ENCODE results near the gene ALPP.
"Not testable (repeated sequence)": the region's sequence is repeated elsewhere in the genome, so short reads cannot be mapped to it uniquely, and the experiment has no call there.

Gene ALPP

DNA sequence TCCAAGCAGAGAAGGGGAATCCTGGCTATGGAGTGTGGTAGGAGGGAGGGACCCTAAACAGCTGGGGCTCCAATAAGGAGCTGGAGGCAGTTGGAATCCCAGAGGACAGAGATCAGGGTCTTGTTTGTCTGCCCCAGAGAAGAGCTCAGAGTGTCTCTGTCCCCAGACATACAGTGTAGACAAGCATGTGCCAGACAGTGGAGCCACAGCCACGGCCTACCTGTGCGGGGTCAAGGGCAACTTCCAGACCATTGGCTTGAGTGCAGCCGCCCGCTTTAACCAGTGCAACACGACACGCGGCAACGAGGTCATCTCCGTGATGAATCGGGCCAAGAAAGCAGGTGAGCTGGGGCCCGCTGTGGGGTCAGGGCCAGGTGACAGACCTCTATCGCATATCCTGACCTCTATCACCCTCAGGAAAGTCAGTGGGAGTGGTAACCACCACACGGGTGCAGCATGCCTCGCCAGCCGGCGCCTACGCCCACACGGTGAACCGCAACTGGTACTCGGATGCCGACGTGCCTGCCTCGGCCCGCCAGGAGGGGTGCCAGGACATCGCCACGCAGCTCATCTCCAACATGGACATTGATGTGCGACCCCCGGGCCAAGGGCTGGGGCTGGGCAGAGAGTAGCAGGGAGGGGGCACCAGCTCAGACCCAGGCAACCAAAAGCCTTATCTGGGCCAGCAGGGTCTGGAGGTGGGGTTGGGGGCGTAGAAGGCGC is 29.0 kb downstream of the ALPP start:
- not testable (repeated sequence) for DNase-seq

DNA sequence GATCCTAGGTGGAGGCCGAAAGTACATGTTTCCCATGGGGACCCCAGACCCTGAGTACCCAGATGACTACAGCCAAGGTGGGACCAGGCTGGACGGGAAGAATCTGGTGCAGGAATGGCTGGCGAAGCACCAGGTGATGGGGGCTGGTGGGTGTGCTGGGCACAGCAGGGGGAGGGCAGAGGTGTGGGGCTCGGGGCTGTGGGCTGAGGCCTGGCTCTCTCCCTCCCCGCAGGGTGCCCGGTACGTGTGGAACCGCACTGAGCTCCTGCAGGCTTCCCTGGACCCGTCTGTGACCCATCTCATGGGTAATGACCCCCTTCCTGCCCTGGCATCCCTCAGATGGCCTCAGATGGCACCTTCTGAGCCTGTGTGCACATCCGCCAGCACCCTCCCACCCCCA is 29.7 kb downstream of the ALPP start:
- not testable (repeated sequence) for DNase-seq

DNA sequence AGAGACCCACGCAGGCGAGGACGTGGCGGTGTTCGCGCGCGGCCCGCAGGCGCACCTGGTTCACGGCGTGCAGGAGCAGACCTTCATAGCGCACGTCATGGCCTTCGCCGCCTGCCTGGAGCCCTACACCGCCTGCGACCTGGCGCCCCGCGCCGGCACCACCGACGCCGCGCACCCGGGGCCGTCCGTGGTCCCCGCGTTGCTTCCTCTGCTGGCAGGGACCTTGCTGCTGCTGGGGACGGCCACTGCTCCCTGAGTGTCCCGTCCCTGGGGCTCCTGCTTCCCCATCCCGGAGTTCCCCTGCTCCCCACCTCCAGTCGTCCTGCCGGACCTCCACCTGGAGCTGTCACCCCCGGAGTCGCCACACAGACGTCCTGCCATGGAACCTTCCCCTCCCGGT is 31.1 kb downstream of the ALPP start:
- not testable (repeated sequence) for DNase-seq

DNA sequence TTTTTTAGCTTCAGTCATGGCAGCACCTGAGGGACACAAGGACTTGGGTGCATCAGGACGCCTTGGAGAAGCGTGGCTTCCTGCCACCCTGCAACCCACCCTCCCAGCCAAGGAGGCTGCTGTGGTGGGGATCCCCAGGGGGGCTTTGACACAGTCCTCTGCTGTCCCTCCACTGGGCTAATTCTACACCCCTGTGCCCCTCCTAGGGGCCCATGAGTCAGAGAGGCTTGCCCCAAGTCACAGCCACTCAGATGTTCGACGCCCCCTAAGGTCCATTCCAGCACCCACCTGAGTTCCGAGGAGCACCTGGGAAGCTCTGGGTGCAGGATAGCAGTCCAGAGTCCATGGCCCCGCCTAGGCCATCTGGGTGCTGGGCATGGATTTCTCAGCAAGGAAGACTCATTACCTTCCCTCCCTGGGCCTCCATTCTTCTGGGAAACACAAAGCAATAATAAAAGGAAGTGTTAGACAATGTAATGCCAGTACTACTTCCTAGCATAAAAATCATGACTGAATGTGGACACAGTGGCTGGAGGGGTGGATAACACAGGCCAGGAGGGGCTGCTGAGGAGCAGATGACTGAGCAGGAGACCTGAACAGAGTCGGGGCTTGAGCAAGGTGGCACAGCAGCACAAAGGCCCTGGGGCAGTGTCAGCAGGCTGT is 31.8 kb downstream of the ALPP start:
- DNase-seq = no peak

DNA sequence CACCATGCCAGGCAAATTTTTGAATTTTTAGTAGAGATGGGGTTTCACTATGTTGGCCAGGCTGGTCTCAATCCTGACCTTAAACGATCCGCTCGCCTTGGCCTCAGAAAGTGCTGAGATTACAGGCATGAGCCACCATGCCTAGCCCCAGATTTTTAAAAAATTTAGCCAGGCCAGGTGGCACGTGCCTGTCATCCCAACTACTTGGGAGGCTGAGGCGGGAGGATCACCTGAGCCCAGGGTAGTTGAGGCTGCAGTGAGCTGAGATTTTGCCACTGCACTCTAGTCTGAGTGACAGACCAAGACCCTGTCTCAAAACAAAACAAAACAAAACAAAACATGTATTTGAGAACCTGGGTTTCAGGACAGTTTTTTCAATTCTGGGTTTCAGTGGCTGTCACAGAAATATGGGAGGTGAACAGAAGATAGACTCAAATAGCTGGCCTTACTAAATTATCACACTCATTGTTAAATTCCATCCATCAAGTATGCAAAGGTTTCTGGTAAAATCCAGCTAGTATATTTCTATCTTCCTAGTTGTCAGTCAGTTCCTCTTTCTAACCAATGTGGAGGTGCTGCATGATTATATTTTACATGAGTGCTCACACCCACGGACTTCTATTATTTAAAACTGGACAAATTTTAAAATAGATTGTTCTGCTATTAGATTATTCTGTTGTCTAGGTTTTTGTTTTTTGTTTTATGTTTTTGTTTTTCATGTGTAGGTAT is 33.5 kb downstream of the ALPP start:
- no peak for DNase-seq

DNA sequence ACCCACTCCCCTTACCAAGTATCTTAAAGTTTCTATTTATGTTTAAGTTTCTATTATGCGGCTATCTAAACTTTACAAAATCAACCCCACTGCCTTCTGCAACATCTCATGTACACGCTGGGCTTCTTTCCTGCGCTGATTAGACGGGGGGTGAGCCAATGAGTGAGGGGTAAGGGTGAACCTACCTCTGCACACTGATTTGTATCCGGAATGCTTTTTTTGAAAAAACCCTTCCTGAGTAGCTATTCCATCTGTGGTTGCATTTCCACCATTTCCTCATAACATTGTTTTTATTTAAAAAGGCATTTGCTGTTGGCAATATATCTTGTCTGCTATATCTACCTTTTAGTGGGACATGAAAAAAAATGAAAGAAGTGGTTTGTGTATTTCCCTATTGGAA is 34.4 kb downstream of the ALPP start:
- DNase-seq = no peak

DNA sequence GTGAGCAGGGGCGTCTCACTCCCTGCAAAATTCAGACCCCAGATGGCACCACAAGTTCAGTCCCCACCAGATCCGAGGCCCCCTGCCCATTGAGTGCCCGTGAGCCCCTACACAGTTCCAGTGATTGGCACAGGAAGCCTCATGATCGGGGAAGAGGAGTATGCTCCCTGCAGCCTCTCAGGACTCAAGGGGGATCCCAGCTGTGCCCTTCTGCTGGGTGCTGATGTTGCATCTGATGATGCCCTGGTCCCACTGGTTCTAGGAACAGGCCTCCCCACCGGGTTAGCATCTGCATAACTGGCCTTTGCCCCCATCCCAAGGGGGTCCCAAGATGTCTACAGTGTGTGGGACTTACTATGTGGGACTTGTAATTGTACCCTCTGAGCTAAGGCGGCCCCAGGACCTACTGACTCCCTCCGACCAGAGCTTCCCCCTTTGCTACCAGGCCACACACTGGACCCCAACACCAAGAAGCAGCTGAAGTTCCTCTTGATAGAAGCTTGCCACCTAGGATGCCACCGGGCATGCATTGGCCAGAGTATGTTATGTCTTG is 36.7 kb downstream of the ALPP start:
- DNase-seq = no peak

DNA sequence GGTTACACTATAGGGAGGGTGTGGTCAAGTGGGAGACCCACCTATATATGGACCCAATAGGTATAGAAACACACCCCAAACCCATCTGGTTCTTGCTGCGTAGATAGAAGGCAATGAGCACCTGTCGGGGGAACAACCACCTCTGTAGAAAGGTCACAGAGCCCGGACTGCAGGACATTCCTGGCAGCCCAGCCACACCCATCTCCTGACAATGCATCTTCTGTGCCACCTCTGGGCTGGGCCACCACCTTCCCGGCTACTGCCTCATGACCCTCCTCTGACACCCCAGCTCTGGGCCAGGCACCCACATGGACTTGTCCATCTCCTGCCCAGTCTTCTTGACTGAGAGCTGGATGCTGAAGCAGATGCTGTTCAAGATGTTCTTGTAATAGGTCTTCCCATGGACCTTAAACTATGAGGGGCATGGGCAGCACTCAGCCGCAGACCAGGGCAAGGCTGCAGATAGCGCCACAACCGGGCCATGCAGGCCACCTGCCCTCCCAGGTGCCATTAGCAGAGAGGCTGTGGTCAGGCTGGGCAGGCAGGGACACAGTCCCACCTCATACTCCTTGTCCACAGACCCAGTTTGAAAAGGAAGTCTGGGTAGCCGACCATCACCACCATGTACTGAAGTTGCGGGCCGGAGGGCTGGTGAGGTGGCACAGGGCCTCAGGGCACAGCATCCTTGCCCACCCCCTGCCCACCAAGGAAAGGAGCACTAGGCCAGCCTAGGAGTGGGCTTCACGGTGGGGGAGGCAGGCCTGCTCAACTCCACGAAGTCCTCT is 37.4 kb downstream of the ALPP start:
- no peak for DNase-seq

DNA sequence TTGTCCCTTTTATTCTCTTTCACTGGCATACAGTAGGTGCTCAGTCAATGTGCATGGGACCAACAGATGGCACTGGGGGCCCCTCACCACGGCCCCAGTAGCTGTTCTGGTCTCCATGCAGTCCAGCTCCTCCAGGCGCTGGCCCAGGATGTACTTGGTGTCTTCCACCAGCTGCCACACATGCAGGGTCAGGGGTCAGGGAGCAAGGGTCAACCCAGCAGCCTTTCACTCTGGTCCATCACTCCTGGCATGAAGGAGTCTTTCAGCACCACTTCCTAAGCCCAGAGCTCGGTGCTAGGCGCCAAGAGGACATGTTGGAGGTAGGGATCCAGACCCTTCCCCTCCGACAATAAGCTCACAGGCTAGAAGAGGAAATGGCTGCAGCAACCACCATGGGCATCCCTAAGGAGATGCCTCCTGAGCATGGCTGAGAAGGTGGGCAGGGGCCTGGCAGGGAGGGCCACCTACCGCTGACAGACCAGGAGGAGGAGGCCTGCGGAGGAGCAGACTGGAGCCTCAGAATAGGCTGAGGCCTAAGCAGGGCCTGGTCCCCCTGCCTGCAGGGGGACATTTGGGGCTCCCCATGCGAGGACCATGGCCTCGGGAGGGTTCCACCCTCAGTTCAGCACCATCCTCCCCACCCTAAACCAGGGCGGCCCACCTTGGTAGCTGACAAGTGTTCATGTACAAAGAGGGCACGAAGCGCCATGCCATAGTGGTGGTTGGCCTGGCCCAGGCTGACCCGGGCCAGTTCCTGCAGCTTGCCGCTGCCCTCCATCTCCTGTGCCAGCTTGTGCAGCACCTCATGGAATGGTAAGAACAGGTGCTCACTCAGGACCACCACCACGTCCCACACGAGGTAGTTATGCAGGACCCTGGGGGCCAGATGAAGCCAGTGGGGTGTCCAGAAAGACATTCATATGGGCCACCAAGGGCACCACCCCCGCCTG is 38.2 kb downstream of the ALPP start:
- no peak for DNase-seq

DNA sequence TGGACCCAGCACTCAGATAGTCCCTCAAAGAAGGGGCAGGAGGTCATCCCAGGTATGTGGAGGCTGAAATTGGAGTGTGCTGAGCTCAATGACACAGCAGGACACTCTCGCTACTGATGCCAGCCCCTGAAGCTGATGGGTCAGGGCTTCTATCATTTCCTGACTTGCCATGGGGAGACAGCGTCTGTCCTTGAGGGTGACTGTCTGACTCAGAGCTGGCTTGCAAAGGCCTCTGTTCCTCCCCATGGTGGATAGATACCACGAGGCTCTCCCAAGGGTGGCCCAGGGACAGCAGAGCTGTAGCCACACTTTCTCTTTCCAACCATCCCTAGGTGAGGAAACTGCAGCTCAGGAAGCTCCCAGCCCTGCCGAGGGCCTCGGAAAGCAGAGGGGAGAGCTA is 38.9 kb downstream of the ALPP start:
- DNase-seq = no peak

DNA sequence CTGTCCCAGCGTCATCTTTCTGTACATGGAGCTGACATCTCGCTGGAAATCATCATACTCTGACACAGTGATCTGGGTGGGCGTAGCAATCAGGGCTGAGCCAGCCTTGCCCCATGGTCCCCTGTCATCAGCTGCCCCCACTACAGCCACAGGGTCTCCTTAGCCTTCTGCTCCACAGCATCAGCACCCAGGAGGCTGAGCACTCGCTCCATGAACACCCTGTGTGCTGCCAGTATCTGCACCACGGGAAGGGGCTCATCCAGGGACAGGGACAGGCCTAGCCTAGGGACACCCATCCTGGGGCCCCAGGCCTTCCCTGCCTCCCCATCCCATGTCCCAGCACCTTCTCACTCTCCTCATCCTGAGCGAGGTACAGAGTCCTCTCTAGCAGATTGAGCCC is 39.5 kb downstream of the ALPP start:
- DNase-seq = no peak

DNA sequence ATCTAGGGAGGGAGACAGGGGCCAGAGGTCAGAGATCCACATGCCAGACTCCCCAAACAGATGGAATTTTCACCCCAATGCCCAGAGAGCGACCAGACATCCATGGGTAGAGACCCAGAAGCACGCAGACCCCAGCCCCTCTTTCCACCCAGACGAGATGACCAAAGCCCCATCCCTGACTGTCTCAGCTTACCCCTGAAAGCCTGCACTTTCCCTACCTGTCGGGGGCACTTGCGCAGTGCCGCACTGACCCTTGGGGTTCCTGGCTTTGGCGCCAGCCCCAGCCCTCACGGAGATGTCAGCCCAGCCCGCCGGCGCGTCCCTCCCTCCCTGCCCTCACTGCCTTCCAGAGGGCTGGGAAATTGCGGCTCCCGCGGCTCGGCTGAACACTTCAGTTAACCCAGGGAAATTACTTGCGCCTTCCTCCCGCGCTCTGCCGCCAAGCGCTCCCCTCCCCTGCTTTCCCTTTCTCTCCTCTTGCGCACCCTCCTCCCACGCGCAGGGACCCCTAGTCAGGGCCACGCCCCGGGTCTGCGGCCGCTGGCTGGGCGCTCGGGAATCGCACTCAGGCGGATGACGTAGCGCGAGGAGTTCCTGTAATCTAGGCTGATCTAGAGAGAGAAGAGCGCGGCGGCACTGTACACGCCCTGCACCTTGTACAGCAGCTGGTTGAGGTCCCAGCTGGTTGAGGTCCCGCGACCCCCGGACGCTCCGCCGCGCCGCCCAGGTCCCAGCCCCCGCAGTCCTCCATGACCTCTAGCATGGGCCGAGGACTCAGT is 40.1 kb downstream of the ALPP start:
- no peak for DNase-seq

DNA sequence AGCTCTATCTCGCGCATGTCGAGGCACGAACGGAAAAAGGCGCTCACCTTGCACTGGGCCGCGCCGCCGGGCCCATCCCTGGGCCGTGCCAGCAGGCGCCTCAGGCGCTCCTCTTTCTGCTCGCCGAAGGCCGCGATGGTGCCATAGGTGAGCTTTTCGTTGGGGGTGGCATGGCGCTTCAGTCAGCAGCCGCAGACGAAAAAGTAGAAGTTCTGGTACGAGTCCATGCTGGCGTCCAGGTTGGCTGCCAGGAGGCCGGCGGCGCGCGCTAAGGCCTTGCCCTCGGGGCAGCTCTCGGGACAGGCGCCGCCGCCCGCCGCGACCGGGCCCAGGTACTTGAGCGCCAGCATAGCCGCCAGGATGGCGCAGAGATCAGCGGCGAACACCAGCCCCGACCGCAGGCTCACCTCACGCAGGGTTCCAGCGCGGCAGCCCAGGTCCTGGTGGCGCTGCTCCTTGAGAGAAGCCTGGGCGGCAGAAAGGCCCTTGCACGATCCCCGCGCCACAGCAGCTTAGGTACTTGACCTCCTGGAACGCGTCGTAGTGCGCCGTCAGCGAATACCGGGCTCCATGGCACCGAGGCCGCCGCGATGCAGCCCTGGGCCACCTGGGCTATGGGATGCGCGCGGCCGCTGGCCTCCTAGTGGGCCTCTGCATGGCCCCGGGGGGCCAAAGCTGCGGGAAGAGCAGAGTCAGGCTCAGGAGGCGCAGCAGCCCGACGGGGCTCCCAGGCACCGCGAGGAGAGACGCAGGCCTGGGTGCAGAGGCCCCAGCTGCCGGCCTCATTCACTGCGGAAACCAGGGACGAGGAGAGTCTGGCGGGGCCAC is 40.9 kb downstream of the ALPP start:
- no peak for DNase-seq

DNA sequence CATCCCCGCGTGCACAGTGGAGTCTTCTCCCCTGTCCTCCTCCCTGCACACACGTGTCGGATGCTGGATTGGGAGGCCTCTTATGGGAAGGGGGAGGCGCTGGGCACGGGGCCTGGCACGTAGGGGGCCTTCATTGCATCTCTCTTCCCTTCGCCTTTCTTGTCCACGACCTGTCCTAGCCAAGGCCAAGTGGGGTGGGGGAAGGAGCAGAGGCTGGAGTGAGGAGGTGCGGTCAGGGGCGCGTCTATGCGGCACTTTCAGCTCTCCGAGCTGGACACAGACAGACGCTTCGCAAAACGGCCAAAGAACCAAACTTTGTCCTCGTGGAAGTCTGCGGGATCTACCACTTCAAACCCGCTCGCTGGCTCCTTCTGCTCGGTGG is 41.5 kb downstream of the ALPP start:
- DNase-seq = no peak

DNA sequence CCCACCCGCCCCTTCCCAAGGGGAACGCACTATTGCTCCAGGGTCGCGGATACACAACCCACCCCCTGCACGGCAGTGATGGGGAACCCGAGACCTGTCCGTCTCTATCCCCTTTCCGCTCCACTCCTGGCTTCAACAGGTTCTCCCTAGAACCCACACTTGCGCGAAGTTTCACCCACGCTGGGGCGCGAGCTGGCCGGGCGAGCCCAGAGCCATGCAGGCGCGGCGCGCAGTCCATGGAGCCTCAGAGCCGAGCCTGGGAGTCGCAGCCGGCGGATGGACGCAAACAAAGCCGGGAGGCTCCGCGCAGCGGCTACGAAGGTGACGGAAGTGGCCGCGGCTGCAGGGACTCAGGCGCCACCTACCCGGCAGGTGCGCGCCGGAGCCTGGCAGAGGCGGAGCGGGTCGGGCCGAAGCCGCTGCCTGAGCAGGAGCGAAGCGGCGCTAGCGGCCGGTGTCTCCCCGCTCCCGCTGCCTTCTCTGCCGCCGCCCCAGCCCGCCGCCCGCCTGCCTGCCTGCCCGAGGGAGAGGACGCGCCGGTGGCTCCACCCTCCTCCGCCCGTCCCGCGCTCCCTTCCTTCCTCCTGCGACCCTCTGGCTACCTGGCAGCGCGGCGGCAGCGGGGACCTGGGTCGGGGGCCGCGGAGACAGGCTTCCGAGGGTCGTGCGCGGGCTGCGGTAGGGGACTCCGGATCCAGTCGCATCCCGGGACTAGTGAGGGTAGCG is 42.1 kb downstream of the ALPP start:
- no peak for DNase-seq

DNA sequence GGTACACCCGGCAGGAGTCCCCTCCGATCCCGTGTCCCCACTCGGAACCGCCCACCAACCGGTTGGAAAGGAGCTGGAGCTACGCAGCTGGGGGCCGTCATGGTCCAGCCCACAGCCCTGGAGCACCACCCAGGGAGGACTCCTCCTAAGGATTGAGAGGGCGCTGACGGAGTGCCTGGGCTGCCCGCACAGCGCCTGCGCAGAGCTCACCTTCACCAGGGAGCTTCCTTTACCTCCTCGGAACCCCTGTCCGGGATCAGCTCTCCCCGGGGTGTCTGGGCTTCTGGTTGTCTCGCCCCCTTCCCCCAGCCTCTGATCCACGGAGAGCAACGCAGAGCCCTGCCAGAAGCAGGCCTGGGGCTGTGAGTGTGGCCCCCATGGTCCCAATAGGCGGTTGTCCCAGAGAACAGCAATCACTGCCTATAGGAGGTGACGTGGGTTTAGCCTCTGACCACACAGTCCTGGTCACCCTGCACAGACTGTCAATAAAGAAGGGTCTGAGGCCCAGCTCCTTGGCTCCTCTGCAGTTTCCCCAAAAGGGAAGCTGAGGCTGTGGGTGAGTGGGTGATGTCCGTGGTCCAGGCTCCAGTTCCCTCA is 42.7 kb downstream of the ALPP start:
- DNase-seq = no peak

DNA sequence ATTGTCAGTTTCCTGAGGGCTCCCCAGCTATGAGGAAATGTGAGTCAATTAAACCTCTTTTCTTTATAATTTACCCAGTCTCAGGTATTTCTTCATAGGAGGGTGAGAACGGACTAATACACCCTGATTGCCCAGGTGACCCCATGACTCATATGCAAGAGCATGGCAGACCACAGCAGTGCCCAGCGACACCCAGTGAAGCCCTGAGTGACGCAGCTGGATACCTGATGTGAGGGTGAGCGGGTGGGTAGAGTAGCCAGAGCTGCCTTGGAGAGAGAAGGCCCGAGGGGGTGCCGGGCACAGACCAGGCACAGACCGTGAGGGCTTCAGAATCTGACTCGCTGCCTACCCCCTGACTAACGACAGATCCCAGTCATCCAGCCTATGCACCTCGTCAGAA is 43.5 kb downstream of the ALPP start:
- no peak for DNase-seq

DNA sequence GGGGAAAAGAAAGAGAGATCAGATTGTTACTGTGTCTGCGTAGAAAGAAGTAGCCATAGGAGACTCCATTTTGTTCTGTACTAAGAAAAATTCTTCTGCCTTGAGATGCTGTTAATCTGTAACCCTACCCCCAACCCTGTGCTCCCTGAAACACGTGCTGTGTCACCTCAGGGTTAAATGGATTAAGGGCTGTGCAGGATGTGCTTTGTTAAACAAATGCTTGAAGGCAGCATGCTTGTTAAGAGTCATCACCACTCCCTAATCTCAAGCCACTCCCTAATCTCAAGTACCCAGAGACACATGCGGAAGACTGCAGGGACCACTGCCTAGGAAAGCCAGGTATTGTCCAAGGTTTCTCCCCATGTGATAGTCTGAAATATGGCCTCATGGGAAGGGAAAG is 44.4 kb downstream of the ALPP start:
- not testable (repeated sequence) for DNase-seq

DNA sequence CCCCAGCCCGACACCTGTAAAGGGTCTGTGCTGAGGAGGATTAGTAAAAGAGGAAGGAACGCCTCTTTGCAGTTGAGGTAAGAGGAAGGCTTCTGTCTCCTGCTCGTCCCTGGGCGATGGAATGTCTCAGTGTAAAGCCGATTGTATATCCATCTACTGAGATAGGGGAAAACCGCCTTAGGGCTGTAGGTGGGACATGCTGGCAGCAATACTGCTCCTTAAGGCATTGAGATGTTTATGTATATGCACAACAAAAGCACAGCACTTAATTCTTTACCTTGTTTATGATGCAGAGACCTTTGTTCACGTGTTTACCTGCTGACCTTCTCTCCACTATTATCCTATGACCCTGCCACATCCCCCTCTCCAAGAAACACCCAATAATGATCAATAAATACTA is 44.9 kb downstream of the ALPP start:
- not testable (repeated sequence) for DNase-seq
